HCT116 (cell line): ENCODE results near the gene PLEKHH2. TPM values are rescaled to one million over a fixed set of nuclear protein-coding genes. Genes with fewer than 3 reads are reported as not detected.

Source experiments
- ATAC-seq: fragments of 200-7000 bp; cut with Tn5 transposase; 2 replicates; pipeline ENCODE4 v1.9.1; 2020; ENCODE audit warnings: mild to moderate bottlenecking, moderate library complexity
- BruUV-seq: library from RNA; stranded (reverse); fragments of 400-500 nt; replicated peaks from 2 replicates; lab custom pipeline; 2021; lab: Mats Ljungman, UMichigan
- CTCF ChIA-PET: fragments of 300-600 bp; sonication (Branson Sonifier 250); formaldehyde crosslinking; loops from one replicate; lab custom pipeline; 2021; ENCODE audit warnings: antibody characterized with exemption; lab: Charles Lee
- POLR2A ChIA-PET: fragments of 300-600, 350-600 bp; sonication (Branson Sonifier 250); formaldehyde crosslinking; loops from one replicate; lab custom pipeline; 2021; ENCODE audit warnings: antibody characterized with exemption; lab: Charles Lee
- RAD21 ChIA-PET, 2 experiments: fragments of 300-600 bp; sonication (Branson Sonifier 250); formaldehyde crosslinking; loops; one replicate each; lab custom pipeline; 2023; ENCODE audit warnings: low total read pairs in 2 of 2; ENCODE audit not compliant: uncharacterized antibody in 2 of 2, unreplicated experiment in 2 of 2, low non-redundant PET in 1 of 2; lab: Charles Lee
- DNase-seq: peaks from one replicate; pipeline ENCODE4 v3.0.0-alpha.2; 2010; ENCODE audit warnings: low read depth, low spot score
- H2AFZ ChIP-seq: fragments of 200-600 bp; shearing (Covaris generic), sonication (generic); 2 replicates; pipeline ENCODE4 v1.6.1; 2017; ENCODE audit warnings: low read depth, mixed run types, mixed read lengths, antibody characterized with exemption, low read length; ENCODE audit not compliant: poor library complexity, severe bottlenecking
- H3K27ac ChIP-seq: 2 replicates; pipeline ENCODE4 v1.5.1; 2012; ENCODE audit warnings: low read depth, low read length
- H3K27me3 ChIP-seq: fragments of 200-600 bp; sonication (generic); 2 replicates; pipeline ENCODE4 v1.6.1; 2016; ENCODE audit warnings: mixed run types, low read length, mixed read lengths; ENCODE audit not compliant: insufficient read depth
- H3K36me3 ChIP-seq, 2 experiments: fragments of 200-500 bp in 1 of 2; fragments of 200-600 bp in 1 of 2; sonication (Bioruptor generic) in 1 of 2; sonication (generic) in 1 of 2; 2 replicates each; pipeline versions ENCODE4 v1.5.1 to v1.6.1; 2014 to 2016; ENCODE audit warnings: low read length in 2 of 2, inconsistent platforms in 1 of 2, mixed read lengths in 1 of 2, mixed run types in 1 of 2; ENCODE audit not compliant: insufficient read depth in 2 of 2, control insufficient read depth in 1 of 2
- H3K4me1 ChIP-seq, 2 experiments: fragments of 200-600 bp in 1 of 2; sonication (generic) in 1 of 2; 2 replicates each; pipeline versions ENCODE4 v1.5.1 to v1.6.1; 2012 to 2017; ENCODE audit warnings: low read length in 2 of 2, inconsistent platforms in 1 of 2, mild to moderate bottlenecking in 1 of 2, mixed read lengths in 1 of 2, mixed run types in 1 of 2, moderate library complexity in 1 of 2; ENCODE audit not compliant: insufficient read depth in 2 of 2, control insufficient read depth in 1 of 2
- H3K4me2 ChIP-seq: fragments of 200-600 bp; sonication (generic); 2 replicates; pipeline ENCODE4 v1.6.1; 2017; ENCODE audit warnings: mixed run types, low read length, mixed read lengths
- H3K4me3 ChIP-seq, 2 experiments: fragments of 200-600 bp in 1 of 2; sonication (generic) in 1 of 2; replicated peaks in 1 of 2; 2 replicates each; pipeline ENCODE4 v1.5.1; 2011 to 2016; ENCODE audit warnings: low read length in 2 of 2, control low read depth in 1 of 2, low read depth in 1 of 2, mild to moderate bottlenecking in 1 of 2, mixed read lengths in 1 of 2, mixed run types in 1 of 2
- H3K79me2 ChIP-seq: fragments of 200-600 bp; sonication (generic); 2 replicates; pipeline ENCODE4 v1.6.1; 2017; ENCODE audit warnings: mild to moderate bottlenecking, mixed run types, low read length, moderate library complexity, mixed read lengths; ENCODE audit not compliant: insufficient read depth
- H3K9ac ChIP-seq: fragments of 200-600 bp; sonication (generic); 2 replicates; pipeline ENCODE4 v1.6.1; 2016; ENCODE audit warnings: low read length, mixed read lengths
- H3K9me2 ChIP-seq: fragments of 200-600 bp; sonication (generic), shearing (Covaris generic); 2 replicates; pipeline ENCODE4 v1.6.1; 2017; ENCODE audit warnings: mixed run types, mild to moderate bottlenecking, moderate library complexity; ENCODE audit not compliant: insufficient read depth
- H3K9me3 ChIP-seq, 2 experiments: fragments of 200-500 bp in 1 of 2; fragments of 200-600 bp in 1 of 2; sonication (Bioruptor generic) in 1 of 2; sonication (generic) in 1 of 2; 2 replicates each; pipeline ENCODE4 v1.6.1; 2014 to 2017; ENCODE audit warnings: low read length in 2 of 2, mixed read lengths in 2 of 2, inconsistent platforms in 1 of 2, low read depth in 1 of 2, mild to moderate bottlenecking in 1 of 2, mixed run types in 1 of 2, moderate library complexity in 1 of 2; ENCODE audit not compliant: control insufficient read depth in 1 of 2, insufficient read depth in 1 of 2
- H4K20me1 ChIP-seq: fragments of 200-600 bp; sonication (generic), shearing (Covaris generic); 2 replicates; pipeline ENCODE4 v1.6.1; 2017; ENCODE audit warnings: mixed run types, mild to moderate bottlenecking, moderate library complexity; ENCODE audit not compliant: insufficient read depth
- EZH2 ChIP-seq: fragments of 200-600 bp; sonication (generic); IDR thresholded peaks from 2 replicates; pipeline ENCODE4 v1.6.1; 2017; ENCODE audit warnings: antibody characterized with exemption, mixed run types
- POLR2AphosphoS5 ChIP-seq: IDR thresholded peaks from 2 replicates; pipeline ENCODE4 v1.6.1; 2011; ENCODE audit warnings: mild to moderate bottlenecking, low read depth, low read length, moderate library complexity
- RAD21 ChIP-seq: IDR thresholded peaks from 2 replicates; pipeline ENCODE4 v1.6.1; 2012; ENCODE audit warnings: low read depth, mild to moderate bottlenecking
- SRF ChIP-seq: IDR thresholded peaks from 2 replicates; pipeline ENCODE4 v1.6.1; 2012; ENCODE audit warnings: low read depth
- intact Hi-C: fragments of 100-400 bp; cut with micrococcal nuclease; formaldehyde crosslinking; loops from 2 replicates; pipeline ENCODE4 v1.10.0; 2022
- total RNA-seq: library from RNA; stranded (reverse); gene quantifications from one replicate; pipeline ENCODE4 v1.2.1, GENCODE V29; 2021; ENCODE audit not compliant: unreplicated experiment
- TF ChIP-seq, protein P1 (sequence below), 3 experiments: fragments of 200-600 bp in 1 of 3; sonication (generic) in 1 of 3; IDR thresholded peaks in 2 of 3; conservative IDR thresholded peaks in 1 of 3; 2 replicates each; pipeline ENCODE4 v1.5.1; 2012 to 2017; ENCODE audit warnings: low read depth in 2 of 3, low read length in 2 of 3, antibody characterized with exemption in 1 of 3, borderline replicate concordance in 1 of 3, control low read depth in 1 of 3, mild to moderate bottlenecking in 1 of 3, mixed read lengths in 1 of 3, mixed run types in 1 of 3, moderate library complexity in 1 of 3; ENCODE audit not compliant: insufficient read depth in 1 of 3

The PLEKHH2 gene
- total RNA-seq, 1 experiment from 2014 or later: 7.8 TPM

DNA sequence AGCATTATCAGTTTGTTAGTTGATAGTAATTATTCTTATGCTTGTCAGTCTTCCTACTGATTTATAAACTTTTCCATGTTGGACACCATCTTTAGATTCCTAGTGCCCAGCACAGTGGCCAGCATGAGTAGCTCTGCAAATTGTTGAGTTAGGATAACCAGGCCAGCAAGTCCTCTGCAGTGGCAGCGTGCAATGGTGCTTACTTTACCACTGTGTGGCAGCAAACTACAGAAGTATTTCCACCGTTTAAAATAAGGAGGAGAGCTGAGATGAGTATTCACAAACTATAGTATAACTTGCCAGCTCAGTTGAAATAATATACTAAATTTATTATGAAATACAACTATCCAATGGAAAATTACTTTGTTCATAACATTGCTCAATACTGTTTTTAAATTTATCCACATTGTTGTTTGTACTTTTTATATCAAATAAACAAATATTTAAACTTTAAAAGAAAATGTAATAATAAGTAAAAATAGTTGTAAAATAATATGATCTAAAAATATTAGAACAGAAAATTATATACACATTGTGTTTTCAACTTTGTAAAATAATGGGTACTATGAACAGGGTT lies 31.9 kb upstream of the PLEKHH2 start:
- no peak overlapping the region for H3K9ac ChIP-seq
- DNase-seq (peak; percentile 51), ATAC-seq (peak; percentile 90)
- BruUV-seq: no TSS peak
- ChIA-PET RAD21 (interaction anchor here in 1 of 2 experiments (0.6 kb wide), 1 partner anchor 687 kb away, joined by 3 read pairs; no protein-coding TSS in a partner anchor), CTCF (interaction anchor here (0.6 to 1.7 kb wide), 11 partner anchors 9 to 659 kb away, joined by 3 to 27 read pairs (median 3); partner anchors contain the start of genes DYNC2LI1, PLEKHH2 and THADA), POLR2A (interaction anchor here (2.3 kb wide), 1 partner anchor 9 kb away, joined by 27 read pairs; the partner anchor contains the start of gene THADA)
- H3K9me2 ChIP-seq: no peaks in the 10 kb centered on the region
- H3K27ac ChIP-seq: no peak overlapping the region
- no peaks in the 10 kb centered on the region for H3K9me3 ChIP-seq
- H3K4me3 ChIP-seq: no peak overlapping the region
- H3K4me1 ChIP-seq: peaks cover 0 to 4% of the 10 kb centered on the region in 2 experiments; a peak in 1 of 4 replicates
- no peaks in the 10 kb centered on the region for H3K27me3 ChIP-seq
- no peaks in the 10 kb centered on the region for H4K20me1 ChIP-seq
- no peak overlapping the region for H3K4me2 ChIP-seq
- TF ChIP-seq EZH2 (no peak), SRF (no peak), POLR2AphosphoS5 (no peak), RAD21 (peak; percentile 67)
- TF ChIP-seq, protein P1, sequence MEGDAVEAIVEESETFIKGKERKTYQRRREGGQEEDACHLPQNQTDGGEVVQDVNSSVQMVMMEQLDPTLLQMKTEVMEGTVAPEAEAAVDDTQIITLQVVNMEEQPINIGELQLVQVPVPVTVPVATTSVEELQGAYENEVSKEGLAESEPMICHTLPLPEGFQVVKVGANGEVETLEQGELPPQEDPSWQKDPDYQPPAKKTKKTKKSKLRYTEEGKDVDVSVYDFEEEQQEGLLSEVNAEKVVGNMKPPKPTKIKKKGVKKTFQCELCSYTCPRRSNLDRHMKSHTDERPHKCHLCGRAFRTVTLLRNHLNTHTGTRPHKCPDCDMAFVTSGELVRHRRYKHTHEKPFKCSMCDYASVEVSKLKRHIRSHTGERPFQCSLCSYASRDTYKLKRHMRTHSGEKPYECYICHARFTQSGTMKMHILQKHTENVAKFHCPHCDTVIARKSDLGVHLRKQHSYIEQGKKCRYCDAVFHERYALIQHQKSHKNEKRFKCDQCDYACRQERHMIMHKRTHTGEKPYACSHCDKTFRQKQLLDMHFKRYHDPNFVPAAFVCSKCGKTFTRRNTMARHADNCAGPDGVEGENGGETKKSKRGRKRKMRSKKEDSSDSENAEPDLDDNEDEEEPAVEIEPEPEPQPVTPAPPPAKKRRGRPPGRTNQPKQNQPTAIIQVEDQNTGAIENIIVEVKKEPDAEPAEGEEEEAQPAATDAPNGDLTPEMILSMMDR (IDR thresholded peaks at IDR 0.05 in 2 of 3, conservative IDR thresholded peaks at IDR 0.05 in 1 of 3; ENCODE audit: borderline replicate concordance in 1 of 3, insufficient read depth in 1 of 3, low read depth in 2 of 3, low read length in 2 of 3): peak; percentile 56 to 73 (median 71); a peak in 5 of 6 replicates
- TF ChIP-seq, all 23 proteins: peak for 2
- H2AFZ ChIP-seq: peak overlapping the region; percentile 97
- no peaks in the 10 kb centered on the region for H3K36me3 ChIP-seq
- H3K79me2 ChIP-seq: no peaks in the 10 kb centered on the region
- intact Hi-C loops: loop anchor here (5.0 kb wide), 1 partner anchor 658 kb away; no protein-coding TSS in a partner anchor
